HepG2 (cell line): Measurements from ENCODE around the gene IL22RA1. TPM values are rescaled to one million over a fixed set of nuclear protein-coding genes. Genes with fewer than 3 reads are reported as not detected.

Experiments used
- ARNT2 ChIP-seq: sonication (generic); formaldehyde crosslinking; IDR thresholded peaks from 2 replicates; pipeline ENCODE4 v1.8.0; 2022; ENCODE audit warnings: mild to moderate bottlenecking, low read depth, missing genetic modification reagents, moderate library complexity
- HCFC1 ChIP-seq: fragments of 150-350 bp; IDR thresholded peaks from 2 replicates; pipeline ENCODE4 v1.6.1; 2014; ENCODE audit warnings: low read depth, low read length
- LCORL ChIP-seq, 2 experiments: fragments of 450-650 bp in 1 of 2; sonication (generic) in 1 of 2; formaldehyde crosslinking in 1 of 2; IDR thresholded peaks; 2 replicates each; pipeline versions ENCODE4 v1.5.0 to v1.6.1; 2017 to 2020; ENCODE audit warnings: antibody characterized with exemption in 1 of 2, missing genetic modification reagents in 1 of 2
- NFKB2 ChIP-seq: sonication (generic); formaldehyde crosslinking; IDR thresholded peaks from 2 replicates; pipeline ENCODE4 v1.4.0; 2020; ENCODE audit warnings: missing genetic modification reagents, borderline replicate concordance
- NR2C2 ChIP-seq: sonication (generic); formaldehyde crosslinking; IDR thresholded peaks from 2 replicates; pipeline ENCODE4 v1.4.0; 2020; ENCODE audit warnings: missing genetic modification reagents, mild to moderate bottlenecking, moderate library complexity, borderline replicate concordance
- RXRB ChIP-seq: IDR thresholded peaks from 2 replicates; pipeline ENCODE4 v1.6.1; 2016; ENCODE audit warnings: borderline replicate concordance, missing genetic modification reagents, missing compliant biosample characterization
- SMC3 ChIP-seq: IDR thresholded peaks from 2 replicates; pipeline ENCODE4 v1.6.1; 2011; ENCODE audit warnings: low read length, improper control_type of control experiment
- SOX5 ChIP-seq: IDR thresholded peaks from 2 replicates; pipeline ENCODE4 v1.6.1; 2016; ENCODE audit warnings: borderline replicate concordance
- TBX2 ChIP-seq: sonication (generic); formaldehyde crosslinking; IDR thresholded peaks from 2 replicates; pipeline ENCODE4 v1.5.0; 2020; ENCODE audit warnings: missing genetic modification reagents, mild to moderate bottlenecking, borderline replicate concordance
- ZBTB7A ChIP-seq: sonication (generic); formaldehyde crosslinking; IDR thresholded peaks from 2 replicates; pipeline ENCODE4 v1.8.0; 2022; ENCODE audit warnings: mild to moderate bottlenecking, missing genetic modification reagents
- ZMAT3 ChIP-seq: sonication (generic); formaldehyde crosslinking; conservative IDR thresholded peaks from 2 replicates; pipeline ENCODE4 v1.7.0; 2021; ENCODE audit warnings: missing genetic modification reagents
- ZNF124 ChIP-seq: sonication (generic); formaldehyde crosslinking; IDR thresholded peaks from 2 replicates; pipeline ENCODE4 v1.4.0; 2020; ENCODE audit warnings: missing genetic modification reagents
- ZNF605 ChIP-seq: sonication (generic); formaldehyde crosslinking; IDR thresholded peaks from 2 replicates; pipeline ENCODE4 v1.8.0; 2022; ENCODE audit warnings: mild to moderate bottlenecking, missing genetic modification reagents
- ZNF670 ChIP-seq: sonication (generic); formaldehyde crosslinking; IDR thresholded peaks from 2 replicates; pipeline ENCODE4 v1.8.0; 2022; ENCODE audit warnings: mild to moderate bottlenecking, missing genetic modification reagents, borderline replicate concordance
- polyA plus RNA-seq, 8 experiments: library from polyadenylated mRNA; depleted of rRNA in 3 of 8; stranded (reverse) in 7 of 8; unstranded in 1 of 8; fragments of >200 nt; fragmentation: Illumina TruSeq in 4 of 8; extraction: Trizol in 4 of 8; gene quantifications; 2 replicates each; pipeline versions ENCODE4 v1.2.1 to v1.2.3, GENCODE V29; 2011 to 2016; ENCODE audit warnings: low read depth in 4 of 8, missing spikeins in 1 of 8, mixed read lengths in 1 of 8; ENCODE audit not compliant: insufficient read depth in 1 of 8
- total RNA-seq, 5 experiments: library from RNA; depleted of rRNA; stranded (reverse); fragments of >200 nt; fragmentation: Illumina TruSeq; extraction: Trizol; gene quantifications; 2 replicates each; pipeline ENCODE4 v1.2.3, GENCODE V29; 2016; ENCODE audit warnings: low read depth in 1 of 5
- TF ChIP-seq, protein P1 (sequence below): IDR thresholded peaks from 2 replicates; pipeline ENCODE4 v1.6.1; 2016; ENCODE audit warnings: missing biosample characterization, missing genetic modification reagents, low read depth
- TF ChIP-seq, protein P2 (sequence below): sonication (generic); formaldehyde crosslinking; IDR thresholded peaks from 2 replicates; pipeline ENCODE4 v1.4.0; 2020; ENCODE audit warnings: mild to moderate bottlenecking, missing genetic modification reagents
- TF ChIP-seq, protein P3 (sequence below): sonication (generic); formaldehyde crosslinking; IDR thresholded peaks from 2 replicates; pipeline ENCODE4 v1.4.0; 2020; ENCODE audit warnings: missing genetic modification reagents
- TF ChIP-seq, protein P4 (sequence below): sonication (generic); formaldehyde crosslinking; IDR thresholded peaks from 2 replicates; pipeline ENCODE4 v1.4.0; 2020; ENCODE audit warnings: low read depth, missing genetic modification reagents
- TF ChIP-seq, protein P5 (sequence below): conservative IDR thresholded peaks from 2 replicates; pipeline ENCODE4 v1.6.1; 2018; ENCODE audit warnings: missing genetic modification reagents

The IL22RA1 gene
- total and polyA plus RNA-seq, 2 of the 13 experiments (the other 11 are each of a cell fraction or from before 2014, with no cell fraction given) = 4.4 to 10.2 TPM

DNA sequence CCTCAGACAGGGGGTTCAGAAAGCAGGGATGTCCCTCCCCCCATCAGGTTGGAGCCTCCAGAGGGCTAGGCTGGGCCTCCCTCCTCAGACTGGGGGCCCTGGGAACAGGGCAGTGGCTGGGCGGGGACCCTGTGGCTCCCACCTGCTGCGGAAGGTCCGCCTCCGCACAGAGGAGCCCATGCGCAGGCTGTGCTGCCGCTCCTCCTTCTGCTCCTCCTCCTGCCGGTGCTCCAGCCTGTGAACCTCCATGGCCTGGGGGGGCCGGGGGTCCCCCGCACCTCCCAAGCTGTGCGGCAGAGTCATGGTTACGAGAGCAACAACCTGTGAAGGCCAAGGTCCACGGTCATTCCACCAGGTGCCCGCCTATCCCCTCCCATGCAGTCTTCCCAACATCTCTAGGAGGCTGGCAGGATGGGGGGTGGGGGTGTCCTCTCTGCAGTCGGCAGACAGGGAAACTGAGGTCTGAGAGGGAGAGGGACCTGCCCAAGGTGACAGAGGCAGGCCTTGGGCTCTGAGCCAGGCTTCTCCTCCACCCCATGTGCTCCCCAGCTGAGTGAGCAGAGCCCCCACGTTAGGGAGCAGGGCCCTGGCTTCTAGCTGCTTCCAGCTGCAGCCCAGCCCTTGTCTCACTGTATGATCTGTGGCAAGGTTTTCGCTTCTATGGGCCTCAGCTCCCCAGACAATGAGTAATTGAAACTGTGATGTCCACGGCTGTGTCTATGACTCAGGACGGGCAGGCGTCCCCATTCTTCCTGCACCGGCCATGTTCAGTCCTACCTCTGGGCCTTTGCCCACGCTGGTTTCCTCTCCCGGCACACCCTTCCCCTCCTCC, 34.4 kb downstream of the IL22RA1 start (continued):
- TF ChIP-seq SOX5 (CRISPR knock-in tag) = peak; percentile 37; the same call in 1 of the 2 replicates
- TF ChIP-seq LCORL (IDR thresholded peaks at IDR 0.05) = no peak
- peak; percentile 78 for TF ChIP-seq LCORL (CRISPR knock-in tag; IDR thresholded peaks at IDR 0.05)
- TF ChIP-seq, protein P1, sequence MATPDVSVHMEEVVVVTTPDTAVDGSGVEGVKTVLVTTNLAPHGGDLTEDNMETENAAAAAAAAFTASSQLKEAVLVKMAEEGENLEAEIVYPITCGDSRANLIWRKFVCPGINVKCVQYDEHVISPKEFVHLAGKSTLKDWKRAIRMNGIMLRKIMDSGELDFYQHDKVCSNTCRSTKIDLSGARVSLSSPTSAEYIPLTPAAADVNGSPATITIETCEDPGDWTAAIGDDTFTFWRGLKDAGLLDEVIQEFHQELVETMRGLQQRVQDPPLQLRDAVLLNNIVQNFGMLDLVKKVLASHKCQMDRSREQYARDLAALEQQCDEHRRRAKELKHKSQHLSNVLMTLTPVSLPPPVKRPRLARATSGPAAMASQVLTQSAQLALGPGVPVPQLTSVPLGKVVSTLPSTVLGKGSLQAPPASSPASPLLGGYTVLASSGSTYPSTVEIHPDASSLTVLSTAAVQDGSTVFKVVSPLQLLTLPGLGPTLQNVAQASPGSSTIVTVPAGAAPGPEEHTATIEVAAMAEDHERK (CRISPR knock-in tag) = no peak
- TF ChIP-seq ARNT2 (CRISPR knock-in tag) = peak; percentile 70
- TF ChIP-seq, protein P2, sequence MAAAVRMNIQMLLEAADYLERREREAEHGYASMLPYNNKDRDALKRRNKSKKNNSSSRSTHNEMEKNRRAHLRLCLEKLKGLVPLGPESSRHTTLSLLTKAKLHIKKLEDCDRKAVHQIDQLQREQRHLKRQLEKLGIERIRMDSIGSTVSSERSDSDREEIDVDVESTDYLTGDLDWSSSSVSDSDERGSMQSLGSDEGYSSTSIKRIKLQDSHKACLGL (CRISPR knock-in tag) = 0 out of 2 replicates have a peak, but pooled peaks have one; percentile 26
- TF ChIP-seq RXRB (CRISPR knock-in tag) = peak; percentile 79
- TF ChIP-seq ZNF124 (CRISPR knock-in tag) = no peak
- peak; percentile 64; the same call in 1 of the 2 replicates for TF ChIP-seq TBX2
- peak; percentile 44 for TF ChIP-seq ZNF605
- no peak for TF ChIP-seq ZMAT3
- 0 out of 2 replicates have a peak, but pooled peaks have one; percentile 37 for TF ChIP-seq NR2C2 (CRISPR knock-in tag)
- TF ChIP-seq ZNF670 = no peak
- no peak for TF ChIP-seq HCFC1
- TF ChIP-seq, protein P3, sequence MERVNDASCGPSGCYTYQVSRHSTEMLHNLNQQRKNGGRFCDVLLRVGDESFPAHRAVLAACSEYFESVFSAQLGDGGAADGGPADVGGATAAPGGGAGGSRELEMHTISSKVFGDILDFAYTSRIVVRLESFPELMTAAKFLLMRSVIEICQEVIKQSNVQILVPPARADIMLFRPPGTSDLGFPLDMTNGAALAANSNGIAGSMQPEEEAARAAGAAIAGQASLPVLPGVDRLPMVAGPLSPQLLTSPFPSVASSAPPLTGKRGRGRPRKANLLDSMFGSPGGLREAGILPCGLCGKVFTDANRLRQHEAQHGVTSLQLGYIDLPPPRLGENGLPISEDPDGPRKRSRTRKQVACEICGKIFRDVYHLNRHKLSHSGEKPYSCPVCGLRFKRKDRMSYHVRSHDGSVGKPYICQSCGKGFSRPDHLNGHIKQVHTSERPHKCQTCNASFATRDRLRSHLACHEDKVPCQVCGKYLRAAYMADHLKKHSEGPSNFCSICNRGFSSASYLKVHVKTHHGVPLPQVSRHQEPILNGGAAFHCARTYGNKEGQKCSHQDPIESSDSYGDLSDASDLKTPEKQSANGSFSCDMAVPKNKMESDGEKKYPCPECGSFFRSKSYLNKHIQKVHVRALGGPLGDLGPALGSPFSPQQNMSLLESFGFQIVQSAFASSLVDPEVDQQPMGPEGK (CRISPR knock-in tag) = peak; percentile 100
- TF ChIP-seq, protein P4, sequence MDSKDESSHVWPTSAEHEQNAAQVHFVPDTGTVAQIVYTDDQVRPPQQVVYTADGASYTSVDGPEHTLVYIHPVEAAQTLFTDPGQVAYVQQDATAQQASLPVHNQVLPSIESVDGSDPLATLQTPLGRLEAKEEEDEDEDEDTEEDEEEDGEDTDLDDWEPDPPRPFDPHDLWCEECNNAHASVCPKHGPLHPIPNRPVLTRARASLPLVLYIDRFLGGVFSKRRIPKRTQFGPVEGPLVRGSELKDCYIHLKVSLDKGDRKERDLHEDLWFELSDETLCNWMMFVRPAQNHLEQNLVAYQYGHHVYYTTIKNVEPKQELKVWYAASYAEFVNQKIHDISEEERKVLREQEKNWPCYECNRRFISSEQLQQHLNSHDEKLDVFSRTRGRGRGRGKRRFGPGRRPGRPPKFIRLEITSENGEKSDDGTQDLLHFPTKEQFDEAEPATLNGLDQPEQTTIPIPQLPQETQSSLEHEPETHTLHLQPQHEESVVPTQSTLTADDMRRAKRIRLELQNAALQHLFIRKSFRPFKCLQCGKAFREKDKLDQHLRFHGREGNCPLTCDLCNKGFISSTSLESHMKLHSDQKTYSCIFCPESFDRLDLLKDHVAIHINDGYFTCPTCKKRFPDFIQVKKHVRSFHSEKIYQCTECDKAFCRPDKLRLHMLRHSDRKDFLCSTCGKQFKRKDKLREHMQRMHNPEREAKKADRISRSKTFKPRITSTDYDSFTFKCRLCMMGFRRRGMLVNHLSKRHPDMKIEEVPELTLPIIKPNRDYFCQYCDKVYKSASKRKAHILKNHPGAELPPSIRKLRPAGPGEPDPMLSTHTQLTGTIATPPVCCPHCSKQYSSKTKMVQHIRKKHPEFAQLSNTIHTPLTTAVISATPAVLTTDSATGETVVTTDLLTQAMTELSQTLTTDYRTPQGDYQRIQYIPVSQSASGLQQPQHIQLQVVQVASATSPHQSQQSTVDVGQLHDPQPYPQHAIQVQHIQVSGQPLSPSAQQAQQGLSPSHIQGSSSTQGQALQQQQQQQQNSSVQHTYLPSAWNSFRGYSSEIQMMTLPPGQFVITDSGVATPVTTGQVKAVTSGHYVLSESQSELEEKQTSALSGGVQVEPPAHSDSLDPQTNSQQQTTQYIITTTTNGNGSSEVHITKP (CRISPR knock-in tag) = no peak; the same call in 1 of the 2 replicates
- TF ChIP-seq SMC3 = no peak
- TF ChIP-seq NFKB2 = peak; percentile 13; the same call in 1 of the 2 replicates
- TF ChIP-seq, protein P5, sequence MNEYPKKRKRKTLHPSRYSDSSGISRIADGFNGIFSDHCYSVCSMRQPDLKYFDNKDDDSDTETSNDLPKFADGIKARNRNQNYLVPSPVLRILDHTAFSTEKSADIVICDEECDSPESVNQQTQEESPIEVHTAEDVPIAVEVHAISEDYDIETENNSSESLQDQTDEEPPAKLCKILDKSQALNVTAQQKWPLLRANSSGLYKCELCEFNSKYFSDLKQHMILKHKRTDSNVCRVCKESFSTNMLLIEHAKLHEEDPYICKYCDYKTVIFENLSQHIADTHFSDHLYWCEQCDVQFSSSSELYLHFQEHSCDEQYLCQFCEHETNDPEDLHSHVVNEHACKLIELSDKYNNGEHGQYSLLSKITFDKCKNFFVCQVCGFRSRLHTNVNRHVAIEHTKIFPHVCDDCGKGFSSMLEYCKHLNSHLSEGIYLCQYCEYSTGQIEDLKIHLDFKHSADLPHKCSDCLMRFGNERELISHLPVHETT (CRISPR knock-in tag) = 0 out of 2 replicates have a peak, but pooled peaks have one; percentile 39
- peak; percentile 50; the same call in 1 of the 2 replicates for TF ChIP-seq ZBTB7A (CRISPR knock-in tag)
